GM18502 (cell line): ENCODE measurements around the gene PBX1.

ENCODE experiments used
- ATAC-seq: cut with Tn5 transposase; IDR thresholded peaks from one replicate; pipeline ENCODE4 v1.9.1; 2021; ENCODE audit warnings: mild to moderate bottlenecking; ENCODE audit not compliant: unreplicated experiment, poor library complexity

The PBX1 gene

DNA sequence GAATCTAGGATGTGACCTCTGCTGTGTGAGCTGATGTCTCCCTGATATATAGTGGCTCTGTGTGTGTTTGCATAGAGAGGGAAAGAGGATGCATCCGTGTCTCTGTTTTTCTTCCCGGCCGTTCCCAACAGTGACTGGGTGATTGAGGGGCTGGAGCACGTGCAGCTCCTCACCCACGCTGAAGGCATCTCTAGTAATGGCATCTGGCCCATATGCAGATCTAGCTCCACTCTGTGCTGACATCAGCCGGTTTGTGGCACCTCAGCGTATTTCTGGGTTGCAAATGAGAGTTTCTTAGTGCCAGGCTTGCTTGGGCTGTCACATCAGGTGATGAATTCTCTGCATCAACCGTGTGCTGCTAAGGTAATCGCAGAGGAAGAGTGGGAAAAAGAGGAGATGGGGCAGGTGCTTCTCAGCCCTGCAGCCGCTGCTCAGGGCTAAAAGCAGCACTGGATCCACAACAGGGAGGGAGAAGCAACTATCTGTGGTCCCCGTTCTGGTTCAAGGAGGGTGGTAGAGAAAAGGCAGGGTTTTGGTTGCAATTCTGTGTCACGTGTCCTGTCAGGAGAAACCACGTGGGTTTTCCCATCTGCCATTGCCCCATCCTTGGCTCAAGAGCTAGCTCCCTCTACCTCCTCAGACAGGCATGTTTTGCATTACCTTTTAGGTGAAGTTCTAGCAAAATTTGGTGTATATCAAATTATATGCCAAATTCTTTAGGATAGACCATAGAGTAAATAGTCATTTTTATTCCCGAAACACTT, 282.9 kb downstream of the PBX1 start:
- ATAC-seq: no peak

DNA sequence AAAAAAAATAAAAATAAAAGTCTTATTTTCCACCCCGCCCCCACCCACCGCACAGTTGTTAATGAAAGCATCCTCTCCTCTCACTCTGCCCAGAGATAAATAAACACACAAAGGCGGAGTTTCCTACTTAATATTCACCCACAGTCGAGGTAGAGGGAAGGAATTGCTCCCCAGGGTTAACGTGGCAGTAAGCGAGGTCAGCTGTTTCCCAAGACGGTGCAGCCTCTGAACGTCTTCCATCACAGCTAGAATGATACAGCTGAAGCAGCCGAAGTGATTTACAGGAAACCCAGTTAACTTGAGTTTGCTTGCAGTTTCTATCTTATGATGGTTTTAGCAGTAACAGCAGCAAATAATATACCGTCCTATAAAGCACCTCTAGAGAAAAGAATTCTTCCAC, 283.9 kb downstream of the PBX1 start:
- no peak for ATAC-seq

DNA sequence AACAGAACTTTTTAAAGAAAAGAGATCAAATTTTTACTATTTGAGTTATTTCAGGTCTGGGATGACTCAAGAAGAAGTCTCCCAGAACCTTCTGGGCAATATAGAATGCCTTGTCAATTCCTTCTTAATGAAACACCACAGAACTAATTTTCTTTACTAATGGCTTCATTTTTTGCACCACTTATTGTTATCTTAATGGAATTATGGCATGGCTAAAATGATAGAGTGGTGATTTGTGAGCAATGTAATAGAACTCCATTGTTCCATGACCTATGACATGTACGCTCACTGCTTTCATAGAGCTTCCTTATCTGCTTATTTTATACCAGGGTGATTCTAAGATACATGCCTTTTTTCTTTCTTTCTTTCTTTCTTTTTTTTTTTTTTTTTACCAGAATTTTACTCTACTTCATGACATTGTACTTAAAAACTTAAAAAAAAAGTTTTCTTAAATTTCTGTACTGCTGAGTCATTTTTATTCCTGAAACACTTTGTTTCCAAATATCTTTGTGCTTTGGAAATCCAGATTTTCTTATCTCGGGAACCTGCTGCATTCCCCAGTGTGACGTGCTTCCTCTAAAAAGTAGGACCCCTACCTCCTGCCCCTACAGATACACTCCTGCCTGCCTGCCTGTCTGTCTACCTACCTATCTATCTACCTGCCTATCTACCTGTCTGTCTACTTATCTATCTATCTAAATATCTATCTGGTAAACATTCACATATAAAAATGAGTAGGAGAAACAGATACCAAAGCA, 284.9 kb downstream of the PBX1 start:
- no peak for ATAC-seq

DNA sequence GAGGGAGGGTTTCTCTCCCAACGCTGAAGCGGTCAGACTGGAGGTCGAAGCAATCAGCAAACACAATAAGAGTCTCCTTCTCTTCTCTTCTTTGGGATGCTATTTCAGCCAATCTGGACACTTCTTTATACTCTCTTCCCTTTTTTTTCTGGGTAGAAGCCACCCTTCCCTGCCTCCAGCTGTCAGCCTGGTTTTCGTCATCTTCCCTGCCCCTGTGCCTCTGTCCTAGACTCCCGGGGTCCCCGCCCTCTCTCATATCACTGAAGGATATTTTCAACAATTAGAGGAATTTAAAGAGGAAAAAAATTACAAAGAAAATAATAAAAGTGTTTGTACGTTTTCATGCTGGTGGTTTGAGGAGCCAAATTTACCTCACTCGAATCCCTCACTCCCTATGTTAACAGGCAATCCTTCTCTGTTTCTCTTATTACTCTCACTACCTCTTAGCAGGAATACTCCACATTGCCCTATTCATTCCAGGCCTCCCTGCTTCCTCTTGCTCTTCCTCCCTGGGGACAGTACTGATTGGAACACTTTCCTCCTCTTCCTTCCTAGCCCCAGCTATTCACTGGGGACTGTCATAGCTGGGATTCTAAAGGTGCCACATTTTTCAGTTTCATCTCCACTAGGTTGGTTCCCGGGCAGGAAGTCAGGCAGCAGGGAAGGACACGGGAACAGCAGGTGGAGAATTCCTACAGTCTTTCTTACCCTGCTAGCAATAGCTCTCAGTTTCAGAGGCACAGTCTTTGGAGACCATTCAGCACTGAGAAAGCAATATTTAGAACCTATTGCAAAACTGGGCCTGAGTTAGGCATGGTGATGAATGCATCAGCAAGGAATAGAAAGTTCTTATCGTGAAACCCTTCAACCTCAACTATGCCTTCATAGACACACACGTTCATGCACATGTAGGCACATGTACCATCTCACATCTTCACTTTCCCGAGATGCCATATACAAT, 288.0 kb downstream of the PBX1 start:
- ATAC-seq: no peak

DNA sequence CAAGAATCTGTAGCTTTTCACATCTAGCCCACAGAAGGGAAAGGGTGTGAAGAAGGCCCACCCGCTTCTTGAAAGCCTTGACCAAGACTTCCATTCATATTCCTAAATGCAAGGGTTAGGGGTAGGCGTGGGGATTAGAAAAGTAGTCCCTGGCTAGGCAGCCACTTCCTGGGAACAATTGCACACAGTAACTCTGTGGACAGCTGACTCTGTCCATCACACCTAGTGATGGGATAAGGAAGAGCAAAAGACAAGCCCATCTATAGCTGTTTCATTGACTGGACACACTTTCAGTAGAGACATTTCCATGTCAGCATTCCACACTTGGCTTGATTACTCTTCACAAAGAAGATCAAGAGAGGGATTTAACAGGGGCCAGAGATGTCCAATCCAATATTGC, 294.2 kb downstream of the PBX1 start:
- ATAC-seq: no peak

DNA sequence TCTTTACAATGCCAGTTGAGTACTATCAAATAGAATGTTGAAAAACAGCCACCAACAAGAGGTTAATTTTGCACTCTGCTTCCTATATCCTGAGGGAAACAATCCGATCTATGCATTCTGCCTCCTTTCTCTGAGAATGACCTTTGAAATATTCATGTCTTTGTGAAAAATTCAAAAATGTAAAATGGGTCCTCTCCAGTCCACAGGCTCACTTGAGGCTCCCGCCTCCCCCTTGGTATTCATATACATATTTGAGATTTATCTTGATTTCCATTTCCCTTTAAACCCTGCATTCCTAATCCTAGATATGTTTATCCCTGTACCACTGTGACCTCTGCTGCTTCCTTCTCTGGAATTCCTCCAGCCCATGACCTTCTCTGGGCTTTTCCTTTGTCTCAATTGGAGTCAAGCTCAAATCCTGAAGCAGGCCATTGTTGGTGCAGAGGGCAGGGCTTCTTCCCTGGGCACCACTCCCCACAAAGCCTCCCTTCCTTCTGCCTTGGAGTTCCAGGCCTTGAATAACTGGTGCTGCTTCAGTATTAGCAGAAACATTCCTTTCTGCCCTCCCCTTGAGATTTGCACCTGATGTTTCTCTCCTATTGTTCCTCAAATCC, 296.8 kb downstream of the PBX1 start:
- no peak for ATAC-seq

DNA sequence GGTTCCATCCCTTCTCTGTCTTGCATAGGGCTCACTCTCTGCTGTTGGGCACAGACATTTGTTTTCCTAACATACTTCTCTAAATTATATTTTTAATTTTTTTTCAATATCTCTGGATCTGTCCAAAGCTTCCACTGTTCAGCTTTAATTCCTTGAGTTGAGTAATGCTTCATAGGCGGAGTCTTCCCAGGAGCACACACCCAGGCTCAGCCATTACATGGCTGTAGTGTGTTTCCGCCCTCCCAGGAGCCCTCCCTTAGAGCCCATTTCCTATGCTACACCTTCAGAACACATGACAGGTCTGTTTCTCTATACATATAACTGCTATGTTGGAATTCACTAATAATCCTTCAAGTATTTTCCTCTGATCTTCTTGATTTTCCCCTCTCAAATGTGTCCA, 297.4 kb downstream of the PBX1 start:
- no peak for ATAC-seq

DNA sequence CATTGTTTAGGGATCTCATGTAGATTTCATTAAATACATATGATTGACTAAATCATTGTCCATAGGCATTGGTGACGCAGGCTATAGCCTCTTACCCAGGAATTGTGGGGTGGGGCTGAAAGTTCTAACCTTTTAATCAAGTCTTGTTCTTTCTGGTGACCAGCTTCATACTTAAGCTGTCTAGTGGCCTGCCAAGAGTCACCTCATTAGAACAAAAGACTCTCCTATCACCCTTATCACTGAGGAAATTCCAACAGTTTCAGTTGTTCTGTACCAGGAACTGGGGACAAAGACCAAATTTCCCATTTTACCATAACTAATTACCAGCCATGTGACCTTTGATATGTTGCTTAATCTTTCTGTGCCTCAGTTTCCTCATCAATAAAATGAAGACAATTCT, 298.5 kb downstream of the PBX1 start:
- no peak for ATAC-seq

DNA sequence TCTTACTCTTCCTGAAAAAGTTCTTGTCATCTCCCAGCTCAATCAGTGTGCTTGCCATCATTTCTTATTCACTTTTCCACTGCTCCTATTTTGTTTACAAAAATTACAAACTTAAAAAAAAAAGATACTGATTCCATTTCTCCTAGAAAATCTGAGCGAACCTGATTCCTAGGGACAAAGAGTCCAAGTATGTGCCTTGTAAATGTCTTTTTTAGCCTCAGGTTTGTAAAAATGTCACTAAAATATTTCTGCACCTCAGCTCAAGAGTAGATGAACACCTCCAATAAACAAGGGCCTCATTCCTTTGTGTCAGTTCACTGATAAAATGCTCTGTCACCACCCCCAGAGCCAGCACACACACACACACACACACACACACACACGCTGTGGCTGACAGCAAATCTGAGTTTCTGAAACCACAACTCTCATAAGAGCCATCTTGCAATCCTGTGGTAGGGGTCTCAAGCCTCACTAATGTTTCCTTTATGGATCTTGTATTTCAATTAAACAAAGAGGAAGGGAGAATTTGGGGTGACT, 299.2 kb downstream of the PBX1 start:
- ATAC-seq: no peak

DNA sequence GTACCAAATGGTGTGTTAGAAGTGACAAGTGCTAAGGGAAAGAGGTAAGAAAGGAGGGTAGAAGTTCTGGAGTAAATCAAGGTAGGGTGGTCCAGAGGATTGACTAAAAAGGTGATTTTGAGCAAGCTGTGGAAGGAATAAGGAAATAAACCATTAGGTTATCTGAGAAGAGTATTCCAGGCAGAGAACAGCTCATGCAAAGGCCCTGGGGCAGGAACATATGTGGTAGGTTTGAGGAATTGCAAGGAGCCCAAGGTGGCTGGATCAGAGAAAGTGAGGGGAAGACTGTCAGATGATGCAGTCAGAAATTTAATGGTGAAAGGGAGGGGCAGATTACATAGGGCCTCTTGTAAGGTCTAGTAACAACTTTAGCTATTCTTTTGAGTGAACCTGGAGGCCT, 302.6 kb downstream of the PBX1 start:
- no peak for ATAC-seq

DNA sequence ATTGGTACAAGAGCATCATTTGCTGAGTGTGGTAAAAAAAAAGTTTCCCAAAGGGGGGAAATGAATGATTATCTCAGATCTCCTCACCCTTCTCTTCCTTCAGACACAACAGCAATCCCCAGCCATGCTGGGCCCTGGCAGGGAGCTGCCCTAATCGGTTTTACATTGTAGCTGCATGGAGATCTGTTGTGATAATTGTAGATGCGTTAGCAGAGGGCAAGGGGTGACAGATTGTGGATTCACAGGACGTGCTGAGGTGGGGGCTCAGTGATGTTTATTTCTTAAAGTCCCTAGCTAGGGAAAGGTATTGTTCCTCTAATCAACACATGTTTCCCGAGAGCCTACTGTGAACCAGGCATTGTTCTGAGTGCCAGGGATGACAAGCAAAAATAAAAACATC, 304.1 kb downstream of the PBX1 start:
- no peak for ATAC-seq

DNA sequence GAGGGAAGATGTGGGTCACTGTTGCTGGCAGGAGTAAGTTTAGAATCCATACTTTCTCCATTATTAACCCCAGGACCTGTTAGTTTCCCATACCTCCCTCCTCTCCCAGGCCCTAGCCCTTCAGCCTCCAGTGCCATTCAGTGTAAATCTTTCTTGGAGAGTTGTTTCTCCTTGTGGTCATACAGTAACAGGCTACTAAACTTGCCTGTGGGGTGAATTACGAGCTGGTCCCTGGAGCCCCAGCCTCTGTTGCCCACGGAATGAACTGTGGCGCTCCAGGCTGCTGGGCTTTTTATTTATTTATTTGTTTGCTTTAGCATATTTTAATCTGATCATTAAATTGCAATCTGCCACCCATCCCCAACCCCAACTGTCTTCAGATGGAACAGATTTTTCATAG, 305.2 kb downstream of the PBX1 start:
- ATAC-seq: no peak

DNA sequence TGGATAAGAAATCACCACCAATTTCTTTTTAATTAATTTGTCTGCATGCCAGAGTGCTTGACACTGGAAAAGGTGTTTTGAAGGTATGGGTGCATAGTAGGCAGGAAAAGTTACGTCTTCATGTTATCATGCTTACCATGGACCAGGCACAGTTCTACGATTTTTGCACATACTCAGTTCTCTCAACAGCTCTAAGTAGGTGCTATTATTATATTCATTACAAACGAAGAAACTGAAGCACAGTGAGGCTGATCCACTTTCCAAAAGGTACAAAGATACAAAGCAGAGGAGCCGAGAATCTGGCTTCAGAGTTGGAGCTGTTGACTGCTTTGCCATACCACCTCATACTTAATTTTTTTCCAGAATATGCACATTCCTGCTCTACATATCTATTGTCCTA, 306.4 kb downstream of the PBX1 start:
- no peak for ATAC-seq

DNA sequence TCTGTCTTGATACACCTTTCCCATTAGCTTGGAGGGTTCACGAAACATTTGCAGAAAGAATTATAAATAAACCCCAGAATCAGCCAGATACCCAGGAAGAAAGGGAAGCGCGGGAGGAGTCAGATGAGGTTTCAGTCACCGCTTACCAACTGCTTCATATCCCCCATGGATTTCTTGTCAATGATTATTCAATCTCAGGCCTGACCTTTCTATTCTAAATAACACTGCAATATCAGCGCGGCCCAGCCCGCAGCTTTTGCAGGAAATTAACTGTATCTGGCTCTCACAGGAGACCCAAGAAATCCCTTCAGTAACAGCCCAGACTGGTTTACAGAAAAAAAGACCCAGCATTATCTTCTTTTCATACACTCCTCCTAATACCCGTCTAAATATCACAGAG, 308.6 kb downstream of the PBX1 start:
- no peak for ATAC-seq

DNA sequence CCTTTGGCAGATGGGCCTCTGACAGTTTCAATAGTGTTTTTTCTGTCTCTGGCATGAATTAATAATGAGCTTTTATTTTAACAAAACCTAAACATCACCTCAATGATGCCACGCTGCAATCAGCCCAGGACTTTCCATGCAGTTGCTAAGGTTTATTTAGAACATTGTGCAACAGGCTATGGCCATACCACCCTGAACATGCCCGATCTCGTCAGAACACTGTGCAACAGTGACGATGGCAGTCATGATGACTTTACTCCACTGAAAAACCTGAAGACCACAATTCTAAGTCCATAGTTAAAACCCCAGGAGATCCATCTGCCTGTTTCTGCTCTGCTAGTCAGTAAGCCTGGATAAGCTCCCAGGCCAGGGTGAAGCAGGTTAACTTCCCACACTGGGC, 310.0 kb downstream of the PBX1 start:
- no peak for ATAC-seq

DNA sequence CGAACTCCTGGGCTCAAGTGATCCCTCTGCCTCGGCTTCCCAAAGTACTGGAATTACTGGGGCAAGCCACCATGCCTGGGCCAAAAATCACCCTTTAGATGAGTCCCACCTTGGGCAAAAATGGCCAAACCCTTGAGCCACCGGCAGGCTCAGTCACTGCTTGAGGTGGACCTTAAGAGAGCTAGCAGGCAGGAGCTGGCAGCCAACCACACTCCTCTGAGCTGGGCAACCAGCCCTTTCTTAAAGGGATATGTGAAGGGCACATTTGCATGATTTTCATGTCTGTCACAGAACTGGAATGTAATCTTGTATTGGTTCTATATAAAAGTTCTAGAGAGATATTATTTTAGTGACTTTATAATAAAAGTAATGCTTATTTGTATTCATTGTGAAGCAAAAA, 316.5 kb downstream of the PBX1 start:
- ATAC-seq: no peak

DNA sequence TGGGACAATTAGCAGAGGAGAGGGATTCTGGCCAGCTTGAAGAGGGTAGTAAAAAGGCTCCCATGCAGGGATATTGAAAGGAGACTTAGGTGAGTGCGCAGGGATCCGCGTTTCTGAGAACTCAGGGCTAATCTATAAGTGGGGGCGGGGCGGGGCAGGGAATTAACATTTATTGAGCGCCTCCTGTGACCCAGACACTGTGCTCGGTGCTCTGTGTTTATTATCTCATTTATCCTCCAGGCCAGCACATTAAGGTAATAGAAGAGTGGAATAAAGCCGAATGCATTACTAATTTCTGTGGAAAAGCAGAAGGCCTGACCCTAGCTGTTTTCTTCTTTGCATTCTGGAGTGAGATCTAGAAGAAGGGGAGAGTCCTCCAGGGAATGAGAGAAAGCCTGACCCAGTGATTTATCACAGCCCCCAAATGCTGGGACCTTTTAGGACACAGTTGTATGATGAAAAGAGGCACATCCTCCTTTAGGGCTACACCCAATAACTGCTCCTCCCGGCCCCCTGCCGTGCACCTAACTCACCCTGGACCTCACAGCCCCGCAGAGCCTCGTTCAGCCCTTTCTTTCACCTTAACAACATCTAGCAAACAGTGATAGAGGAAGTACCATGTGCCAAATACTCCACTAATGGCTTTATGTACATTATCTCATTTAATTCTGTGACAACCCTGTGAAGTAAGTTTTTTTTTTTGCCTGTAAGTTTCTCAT, 317.6 kb downstream of the PBX1 start:
- no peak for ATAC-seq

DNA sequence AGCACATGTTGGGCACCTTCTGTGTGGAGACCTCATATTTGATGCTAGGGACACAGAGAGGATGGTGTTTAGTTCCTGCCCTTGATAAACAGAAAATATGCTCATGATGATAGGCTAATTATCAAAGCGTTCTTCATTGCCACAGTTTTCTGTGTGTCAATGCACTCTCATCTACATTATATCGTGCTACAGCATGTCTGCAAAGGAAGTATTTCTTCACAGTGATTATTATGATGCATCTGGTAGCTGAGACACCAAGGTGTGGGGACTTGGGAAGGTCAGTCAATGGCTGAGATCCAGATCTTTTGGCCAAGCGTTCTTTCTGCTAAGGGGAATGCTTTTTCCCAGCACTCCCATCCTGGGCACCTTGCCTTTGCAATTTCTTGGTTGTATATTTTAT, 321.2 kb downstream of the PBX1 start:
- no peak for ATAC-seq

DNA sequence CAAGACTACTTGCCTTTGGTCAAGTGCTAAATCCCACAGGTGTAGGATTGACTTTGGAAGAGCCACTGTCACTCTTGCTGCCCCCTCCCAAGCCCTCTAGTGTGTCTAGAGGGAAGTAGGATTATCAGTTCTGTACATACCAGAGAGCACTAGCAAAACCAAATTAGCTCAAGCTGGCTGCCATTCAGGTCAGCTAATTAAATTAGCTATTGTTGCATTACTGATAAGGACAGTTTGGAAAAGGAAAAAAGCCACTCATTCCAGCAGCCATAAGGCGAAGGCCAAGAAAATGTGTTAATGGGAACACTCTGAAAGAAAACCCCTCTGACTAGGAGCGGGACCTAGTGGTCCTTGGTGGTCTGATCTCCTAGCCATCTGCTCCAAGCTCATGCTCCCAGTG, 321.7 kb downstream of the PBX1 start:
- ATAC-seq: no peak

DNA sequence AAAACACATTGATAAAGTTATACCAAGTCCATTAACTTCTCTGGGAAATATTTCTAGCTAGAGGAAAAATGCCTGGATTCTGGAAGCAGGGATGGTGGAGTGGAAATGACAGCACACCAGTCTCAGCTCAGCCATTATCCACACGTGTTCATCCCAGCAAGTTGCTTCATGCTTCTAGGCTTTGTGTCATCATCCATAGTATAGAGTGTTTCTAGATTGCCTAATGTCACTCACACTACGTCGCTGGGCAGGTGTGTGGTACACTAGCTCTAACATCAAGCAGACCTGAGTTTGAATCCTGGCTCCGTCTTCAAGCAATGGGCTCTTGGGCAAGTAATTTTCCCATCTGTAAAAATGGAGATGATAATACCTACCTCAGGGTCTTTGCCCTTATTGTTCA, 326.3 kb downstream of the PBX1 start:
- no peak for ATAC-seq
